HG03135 (cell line): ENCODE results near the gene SDF4.

ENCODE experiments used
- ATAC-seq: cut with Tn5 transposase; IDR thresholded peaks from one replicate; pipeline ENCODE4 v1.9.1; 2021; ENCODE audit warnings: mild to moderate bottlenecking, moderate library complexity; ENCODE audit not compliant: unreplicated experiment

The SDF4 gene

GRCh38 chr1:1231400-1232207 lies at the start of gene SDF4:
SDF4 (minus strand) TSS chr1:1232001; CDS start chr1:1228772, 3,229 bp downstream.
- ATAC-seq: peak; percentile 89

GRCh38 chr1:1280782-1281481 lies 49.1 kb upstream of the SDF4 start:
- no peak for ATAC-seq

- ATAC-seq: no peak
These were observed 47.2 kb upstream of the SDF4 start for GRCh38 chr1:1279028-1279427.

GRCh38 chr1:1278620-1279019 lies 46.8 kb upstream of the SDF4 start:
- no peak for ATAC-seq

GRCh38 chr1:1275836-1276235 lies 44.0 kb upstream of the SDF4 start:
- ATAC-seq: no peak

GRCh38 chr1:1274931-1275431 lies 43.2 kb upstream of the SDF4 start:
- ATAC-seq: no peak

- peak; percentile 30 for ATAC-seq
These were observed 42.6 kb upstream of the SDF4 start for GRCh38 chr1:1274299-1274930.

GRCh38 chr1:1273512-1274298 lies 41.9 kb upstream of the SDF4 start, which contains the start of gene UBE2J2:
UBE2J2 (minus strand) TSS chr1:1273854; CDS start chr1:1267992, 5,862 bp downstream.
- peak; percentile 76 for ATAC-seq

- peak; percentile 13 for ATAC-seq
These were observed 41.4 kb upstream of the SDF4 start for GRCh38 chr1:1273209-1273511.

GRCh38 chr1:1272341-1273208 lies 40.8 kb upstream of the SDF4 start:
- ATAC-seq: no peak

GRCh38 chr1:1270813-1271212 lies 39.0 kb upstream of the SDF4 start:
- ATAC-seq: no peak

- ATAC-seq: no peak
These were observed 36.5 kb upstream of the SDF4 start for GRCh38 chr1:1268284-1268682.

- ATAC-seq: no peak
These were observed 35.9 kb upstream of the SDF4 start for GRCh38 chr1:1267488-1268283.

GRCh38 chr1:1264868-1265272 lies 33.1 kb upstream of the SDF4 start:
- no peak for ATAC-seq

GRCh38 chr1:1264026-1264425 lies 32.2 kb upstream of the SDF4 start:
- no peak for ATAC-seq

- ATAC-seq: no peak
These were observed 31.0 kb upstream of the SDF4 start for GRCh38 chr1:1262758-1263157.

GRCh38 chr1:1262071-1262470 lies 30.3 kb upstream of the SDF4 start:
- no peak for ATAC-seq

GRCh38 chr1:1260843-1261560 lies 29.2 kb upstream of the SDF4 start:
- ATAC-seq: no peak
